HG03159 (cell line): ENCODE results near the gene RPL9.
"Not testable (repeated sequence)": the region's sequence is repeated elsewhere in the genome, so short reads cannot be mapped to it uniquely, and the experiment has no call there.

ENCODE experiments used
- ATAC-seq: cut with Tn5 transposase; IDR thresholded peaks from one replicate; pipeline ENCODE4 v1.9.1; 2021; ENCODE audit warnings: mild to moderate bottlenecking, moderate library complexity; ENCODE audit not compliant: unreplicated experiment

The RPL9 gene

GRCh38 chr4:39458505-39459300, at the start of gene RPL9, which contains the start of gene LIAS:
Gene RPL9 (minus strand): TSS chr4:39458922. CDS start chr4:39458439, 483 bp downstream.
Gene LIAS (plus strand): TSS chr4:39459056. CDS start chr4:39459118, 62 bp downstream.
- ATAC-seq = peak; percentile 83

GRCh38 chr4:39505581-39505980, 46.9 kb upstream of the RPL9 start:
- ATAC-seq = no peak

- no peak for ATAC-seq
These were observed 45.8 kb upstream of the RPL9 start for GRCh38 chr4:39504538-39504937.

- ATAC-seq = not testable (repeated sequence)
These were observed 43.9 kb upstream of the RPL9 start for GRCh38 chr4:39502664-39503035.

GRCh38 chr4:39502019-39502663, 43.4 kb upstream of the RPL9 start:
- no peak for ATAC-seq

- ATAC-seq = no peak
These were observed 40.0 kb upstream of the RPL9 start for GRCh38 chr4:39498727-39499020.

- no peak for ATAC-seq
These were observed 39.4 kb upstream of the RPL9 start for GRCh38 chr4:39497909-39498726.

- no peak for ATAC-seq
These were observed 36.9 kb upstream of the RPL9 start for GRCh38 chr4:39495446-39496213.

- ATAC-seq = no peak
These were observed 35.6 kb upstream of the RPL9 start for GRCh38 chr4:39494354-39494753.

- ATAC-seq = no peak
These were observed 31.6 kb upstream of the RPL9 start for GRCh38 chr4:39490322-39490721.

GRCh38 chr4:39486221-39486804, 27.6 kb upstream of the RPL9 start:
- no peak for ATAC-seq

- ATAC-seq = no peak
These were observed 26.0 kb upstream of the RPL9 start for GRCh38 chr4:39484582-39485272.

- no peak for ATAC-seq
These were observed 22.4 kb upstream of the RPL9 start for GRCh38 chr4:39480902-39481695.

GRCh38 chr4:39480251-39480650, 21.5 kb upstream of the RPL9 start:
- ATAC-seq = no peak

GRCh38 chr4:39476187-39476895, 17.6 kb upstream of the RPL9 start:
- no peak for ATAC-seq

GRCh38 chr4:39472396-39472795, 13.7 kb upstream of the RPL9 start:
- no peak for ATAC-seq

- ATAC-seq = no peak
These were observed 11.7 kb upstream of the RPL9 start for GRCh38 chr4:39470402-39470801.

- peak; percentile 64 for ATAC-seq
These were observed 10.8 kb upstream of the RPL9 start for GRCh38 chr4:39469429-39470077.
